GM12878 (cell line): ENCODE data around the gene IGFALS. TPM values are rescaled to one million over a fixed set of nuclear protein-coding genes. Genes with fewer than 3 reads are reported as not detected.

Experiments
- ATAC-seq: fragments of 200-7000 bp; cut with Tn5 transposase; 3 replicates; pipeline ENCODE4 v1.9.1; 2020; ENCODE audit warnings: mild to moderate bottlenecking, moderate library complexity
- BruUV-seq: library from RNA; stranded (reverse); fragments of 400-500 nt; replicated peaks from 2 replicates; lab custom pipeline; 2021; lab: Mats Ljungman, UMichigan
- CTCF ChIA-PET: fragments of 300-600 bp; sonication (Branson Sonifier 250); formaldehyde crosslinking; extraction: SDS; loops from one replicate; lab custom pipeline; 2021; ENCODE audit warnings: inconsistent platforms; lab: Yijun Ruan, JAX
- POLR2A ChIA-PET: fragments of 350-600 bp; formaldehyde crosslinking; extraction: SDS; loops from one replicate; lab custom pipeline; 2021; ENCODE audit warnings: inconsistent platforms; lab: Charles Lee
- RAD21 ChIA-PET: fragments of 300-600 bp; sonication (Branson Sonifier 250); formaldehyde crosslinking; loops from one replicate; lab custom pipeline; 2023; ENCODE audit warnings: antibody characterized with exemption; ENCODE audit not compliant: unreplicated experiment; lab: Charles Lee
- SMC1A ChIA-PET: fragments of 300-600 bp; sonication (Branson Sonifier 250); formaldehyde crosslinking; loops from one replicate; lab custom pipeline; 2023; ENCODE audit not compliant: unreplicated experiment, uncharacterized antibody; lab: Charles Lee
- DNase-seq: peaks from one replicate; pipeline ENCODE4 v3.0.0-alpha.2; 2011; ENCODE audit warnings: low read depth, low spot score
- FAIRE-seq: peaks from 3 replicates; lab custom pipeline; 2011; peaks lifted over from hg19 to GRCh38; lab: Jason Lieb, UNC
- H2AFZ ChIP-seq: 2 replicates; pipeline ENCODE4 v1.6.0; 2011; ENCODE audit warnings: low read depth, low read length, control low read depth; ENCODE audit not compliant: control insufficient read depth
- H3K27ac ChIP-seq: 2 replicates; pipeline ENCODE4 v1.5.1; 2011; ENCODE audit warnings: control low read depth; ENCODE audit not compliant: control insufficient read depth, insufficient read depth
- H3K27me3 ChIP-seq, 2 experiments: replicated peaks in 1 of 2; 2 replicates each; pipeline versions ENCODE4 v1.6.0 to v1.6.1; 2011; ENCODE audit warnings: low read length in 1 of 2; ENCODE audit not compliant: control insufficient read depth in 2 of 2, insufficient read depth in 2 of 2
- H3K36me3 ChIP-seq, 2 experiments: 2 replicates each; pipeline ENCODE4 v1.5.1; 2011; ENCODE audit warnings: low read length in 1 of 2; ENCODE audit not compliant: control insufficient read depth in 2 of 2, insufficient read depth in 2 of 2
- H3K4me1 ChIP-seq: 2 replicates; pipeline ENCODE4 v1.6.1; 2011; ENCODE audit warnings: mild to moderate bottlenecking, low read length, moderate library complexity, mixed read lengths; ENCODE audit not compliant: control insufficient read depth, insufficient read depth
- H3K4me2 ChIP-seq: 2 replicates; pipeline ENCODE4 v1.6.0; 2011; ENCODE audit warnings: control low read depth; ENCODE audit not compliant: control insufficient read depth, insufficient read depth
- H3K4me3 ChIP-seq: fragments of 200-600 bp; sonication (generic); 2 replicates; pipeline ENCODE4 v1.5.1; 2016
- H3K79me2 ChIP-seq: 2 replicates; pipeline ENCODE4 v1.6.0; 2011; ENCODE audit warnings: low read length; ENCODE audit not compliant: control insufficient read depth, insufficient read depth
- H3K9ac ChIP-seq: 2 replicates; pipeline ENCODE4 v1.8.0; 2011; ENCODE audit warnings: low read length, control low read depth, mixed read lengths; ENCODE audit not compliant: control insufficient read depth, insufficient read depth
- H3K9me3 ChIP-seq: replicated peaks from 3 replicates; pipeline ENCODE4 v1.5.1; 2011; ENCODE audit warnings: mild to moderate bottlenecking, low read length; ENCODE audit not compliant: control insufficient read depth, insufficient read depth
- H4K20me1 ChIP-seq: 2 replicates; pipeline ENCODE4 v1.6.0; 2011; ENCODE audit not compliant: control insufficient read depth, insufficient read depth
- CHD1 ChIP-seq: IDR thresholded peaks from 2 replicates; pipeline ENCODE4 v1.6.1; 2012; ENCODE audit warnings: low read depth, low read length, improper control_type of control experiment
- CHD4 ChIP-seq: fragments of 200-600 bp; sonication (generic); IDR thresholded peaks from 2 replicates; pipeline ENCODE4 v1.6.1; 2016; ENCODE audit warnings: mild to moderate bottlenecking
- ETV6 ChIP-seq, 2 experiments: fragments of 450-650 bp in 1 of 2; IDR thresholded peaks in 1 of 2; conservative IDR thresholded peaks in 1 of 2; 2 replicates each; pipeline ENCODE4 v1.6.1; 2014; ENCODE audit warnings: antibody characterized with exemption in 1 of 2, borderline replicate concordance in 1 of 2, low read depth in 1 of 2, mild to moderate bottlenecking in 1 of 2, moderate library complexity in 1 of 2
- FOS ChIP-seq: IDR thresholded peaks from 3 replicates; pipeline ENCODE4 v1.6.1; 2011; ENCODE audit warnings: borderline replicate concordance; ENCODE audit not compliant: insufficient read length; ENCODE audit errors: extremely low read depth
- FOXK2 ChIP-seq: fragments of 450-650 bp; IDR thresholded peaks from 2 replicates; pipeline ENCODE4 v1.6.1; 2017; ENCODE audit warnings: mild to moderate bottlenecking, moderate library complexity
- GABPA ChIP-seq: IDR thresholded peaks from 2 replicates; pipeline ENCODE4 v1.6.1; 2014; ENCODE audit warnings: antibody characterized with exemption, low read depth, mild to moderate bottlenecking, inconsistent platforms
- IKZF1 ChIP-seq: fragments of 450-650 bp; conservative IDR thresholded peaks from 2 replicates; pipeline ENCODE4 v1.6.1; 2017; ENCODE audit warnings: antibody characterized with exemption, mild to moderate bottlenecking
- MYC ChIP-seq: IDR thresholded peaks from 2 replicates; pipeline ENCODE4 v1.6.1; 2011; ENCODE audit warnings: mild to moderate bottlenecking, low read length, moderate library complexity, inconsistent platforms; ENCODE audit not compliant: insufficient read depth, insufficient replicate concordance, insufficient read length, severe bottlenecking
- SMAD5 ChIP-seq: IDR thresholded peaks from 2 replicates; pipeline ENCODE4 v1.6.1; 2016; ENCODE audit warnings: antibody characterized with exemption, low read depth
- STAT1 ChIP-seq: fragments of 450-650 bp; conservative IDR thresholded peaks from 2 replicates; pipeline ENCODE4 v1.6.1; 2014; ENCODE audit warnings: antibody characterized with exemption, mild to moderate bottlenecking
- WRNIP1 ChIP-seq: IDR thresholded peaks from 2 replicates; pipeline ENCODE4 v1.6.1; 2011; ENCODE audit warnings: low read depth, low read length, improper control_type of control experiment, borderline replicate concordance
- WGBS: methylation state at CpG from one replicate; pipeline ENCODE4 v1.1.6; 2016; ENCODE audit warnings: low lambda C conversion rate; ENCODE audit not compliant: insufficient replicate concordance, insufficient coverage; ENCODE audit errors: missing lambda C conversion rate; 5-methylcytosine and 5-hydroxymethylcytosine counted together
- in situ Hi-C: fragments of 300-500 bp; cut with MboI; formaldehyde crosslinking; loops from 9 replicates; pipeline ENCODE4 v1.14.3; 2018; ENCODE audit warnings: mixed read lengths
- intact Hi-C: fragments of 100-400 bp; cut with micrococcal nuclease; formaldehyde crosslinking; loops from one replicate; pipeline ENCODE4 v1.14.2; 2022; ENCODE audit not compliant: unreplicated experiment
- polyA plus RNA-seq, 11 experiments: library from polyadenylated mRNA; depleted of rRNA in 4 of 11; unstranded in 6 of 11; stranded (reverse) in 5 of 11; fragments of >200 nt; fragmentation: Nextera tagmentation in 4 of 11; fragmentation: Illumina TruSeq in 1 of 11; extraction: Ambion mirVana in 4 of 11; extraction: Trizol in 1 of 11; gene quantifications; 1 replicate in 1 of 11; 2 replicates in 10 of 11; pipeline versions ENCODE4 v1.2.1 to v1.2.3, GENCODE V29; 2011 to 2016; ENCODE audit warnings: inconsistent platforms in 2 of 11, missing spikeins in 2 of 11, low read depth in 1 of 11
- total RNA-seq, 4 experiments: library from RNA; depleted of rRNA in 3 of 4; stranded (reverse); fragments of >200 nt in 3 of 4; fragmentation: Illumina TruSeq in 1 of 4; extraction: Trizol in 1 of 4; gene quantifications; 2 replicates each; pipeline versions ENCODE4 v1.2.1 to v1.2.3, GENCODE V29; 2013 to 2021
- TF ChIP-seq, protein P1 (sequence below): fragments of 450-650 bp; IDR thresholded peaks from 2 replicates; pipeline ENCODE4 v1.6.1; 2017; ENCODE audit warnings: mild to moderate bottlenecking, moderate library complexity
- TF ChIP-seq, protein P2 (sequence below): IDR thresholded peaks from 2 replicates; pipeline ENCODE4 v1.6.1; 2011; ENCODE audit warnings: borderline replicate concordance, low read depth, mild to moderate bottlenecking, moderate library complexity, mixed read lengths, low read length; ENCODE audit not compliant: insufficient read depth; ENCODE audit errors: extremely low read length
- TF ChIP-seq, protein P3 (sequence below): fragments of 450-650 bp; IDR thresholded peaks from 2 replicates; pipeline ENCODE4 v1.6.1; 2016; ENCODE audit warnings: mild to moderate bottlenecking, moderate library complexity, borderline replicate concordance

Gene IGFALS
- total and polyA plus RNA-seq, 10 of the 15 experiments (the other 5 are each of a cell fraction or from before 2014, with no cell fraction given), result 0.04 to 0.11 TPM; not detected in 8

DNA sequence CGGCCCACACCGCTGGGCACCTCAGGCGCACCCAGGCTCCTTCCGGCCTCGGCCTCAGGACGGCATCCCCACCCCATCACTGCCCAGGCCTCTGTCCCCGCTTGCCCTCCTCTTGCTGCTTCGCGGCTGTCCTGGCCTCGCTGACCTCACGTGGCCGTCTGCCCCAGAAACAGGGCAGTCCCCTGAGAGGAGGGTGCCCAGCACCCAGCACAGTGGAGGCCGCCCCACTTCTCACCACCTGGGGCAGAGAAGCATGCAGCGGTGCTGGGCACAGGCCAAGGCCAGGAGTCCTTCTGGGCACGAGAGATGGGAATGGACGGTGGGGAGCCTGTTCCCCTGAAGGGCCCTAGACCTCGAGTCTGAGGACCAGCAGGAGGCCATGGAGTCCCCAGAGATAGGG lies 24.2 kb upstream of the IGFALS start (continued):
- TF ChIP-seq WRNIP1 (no peak), IKZF1 (no peak), GABPA (no peak), ETV6 (conservative IDR thresholded peaks at IDR 0.05 in 1 of 2, IDR thresholded peaks at IDR 0.05 in 1 of 2; ENCODE audit: borderline replicate concordance in 1 of 2, low read depth in 1 of 2) (no peak)

GRCh38 chr16:1817276-1817589 lies 23.7 kb upstream of the IGFALS start:
- ATAC-seq (no peak), DNase-seq (no peak), FAIRE-seq (no peak)
- no peaks in the 10 kb centered on the region for H3K4me1 ChIP-seq
- ChIA-PET SMC1A (no interaction called here), POLR2A (no interaction called here), CTCF (no interaction called here), RAD21 (no interaction called here)
- no peaks in the 10 kb centered on the region for H4K20me1 ChIP-seq
- TF ChIP-seq FOS (no peak), STAT1 (no peak), SMAD5 (no peak), CHD1 (no peak), CHD4 (no peak), MYC (no peak), FOXK2 (no peak)
- TF ChIP-seq, protein P1, sequence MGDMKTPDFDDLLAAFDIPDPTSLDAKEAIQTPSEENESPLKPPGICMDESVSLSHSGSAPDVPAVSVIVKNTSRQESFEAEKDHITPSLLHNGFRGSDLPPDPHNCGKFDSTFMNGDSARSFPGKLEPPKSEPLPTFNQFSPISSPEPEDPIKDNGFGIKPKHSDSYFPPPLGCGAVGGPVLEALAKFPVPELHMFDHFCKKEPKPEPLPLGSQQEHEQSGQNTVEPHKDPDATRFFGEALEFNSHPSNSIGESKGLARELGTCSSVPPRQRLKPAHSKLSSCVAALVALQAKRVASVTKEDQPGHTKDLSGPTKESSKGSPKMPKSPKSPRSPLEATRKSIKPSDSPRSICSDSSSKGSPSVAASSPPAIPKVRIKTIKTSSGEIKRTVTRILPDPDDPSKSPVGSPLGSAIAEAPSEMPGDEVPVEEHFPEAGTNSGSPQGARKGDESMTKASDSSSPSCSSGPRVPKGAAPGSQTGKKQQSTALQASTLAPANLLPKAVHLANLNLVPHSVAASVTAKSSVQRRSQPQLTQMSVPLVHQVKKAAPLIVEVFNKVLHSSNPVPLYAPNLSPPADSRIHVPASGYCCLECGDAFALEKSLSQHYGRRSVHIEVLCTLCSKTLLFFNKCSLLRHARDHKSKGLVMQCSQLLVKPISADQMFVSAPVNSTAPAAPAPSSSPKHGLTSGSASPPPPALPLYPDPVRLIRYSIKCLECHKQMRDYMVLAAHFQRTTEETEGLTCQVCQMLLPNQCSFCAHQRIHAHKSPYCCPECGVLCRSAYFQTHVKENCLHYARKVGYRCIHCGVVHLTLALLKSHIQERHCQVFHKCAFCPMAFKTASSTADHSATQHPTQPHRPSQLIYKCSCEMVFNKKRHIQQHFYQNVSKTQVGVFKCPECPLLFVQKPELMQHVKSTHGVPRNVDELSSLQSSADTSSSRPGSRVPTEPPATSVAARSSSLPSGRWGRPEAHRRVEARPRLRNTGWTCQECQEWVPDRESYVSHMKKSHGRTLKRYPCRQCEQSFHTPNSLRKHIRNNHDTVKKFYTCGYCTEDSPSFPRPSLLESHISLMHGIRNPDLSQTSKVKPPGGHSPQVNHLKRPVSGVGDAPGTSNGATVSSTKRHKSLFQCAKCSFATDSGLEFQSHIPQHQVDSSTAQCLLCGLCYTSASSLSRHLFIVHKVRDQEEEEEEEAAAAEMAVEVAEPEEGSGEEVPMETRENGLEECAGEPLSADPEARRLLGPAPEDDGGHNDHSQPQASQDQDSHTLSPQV, result no peak
- TF ChIP-seq, protein P2, sequence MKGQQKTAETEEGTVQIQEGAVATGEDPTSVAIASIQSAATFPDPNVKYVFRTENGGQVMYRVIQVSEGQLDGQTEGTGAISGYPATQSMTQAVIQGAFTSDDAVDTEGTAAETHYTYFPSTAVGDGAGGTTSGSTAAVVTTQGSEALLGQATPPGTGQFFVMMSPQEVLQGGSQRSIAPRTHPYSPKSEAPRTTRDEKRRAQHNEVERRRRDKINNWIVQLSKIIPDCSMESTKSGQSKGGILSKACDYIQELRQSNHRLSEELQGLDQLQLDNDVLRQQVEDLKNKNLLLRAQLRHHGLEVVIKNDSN, result no peak
- TF ChIP-seq, protein P3, sequence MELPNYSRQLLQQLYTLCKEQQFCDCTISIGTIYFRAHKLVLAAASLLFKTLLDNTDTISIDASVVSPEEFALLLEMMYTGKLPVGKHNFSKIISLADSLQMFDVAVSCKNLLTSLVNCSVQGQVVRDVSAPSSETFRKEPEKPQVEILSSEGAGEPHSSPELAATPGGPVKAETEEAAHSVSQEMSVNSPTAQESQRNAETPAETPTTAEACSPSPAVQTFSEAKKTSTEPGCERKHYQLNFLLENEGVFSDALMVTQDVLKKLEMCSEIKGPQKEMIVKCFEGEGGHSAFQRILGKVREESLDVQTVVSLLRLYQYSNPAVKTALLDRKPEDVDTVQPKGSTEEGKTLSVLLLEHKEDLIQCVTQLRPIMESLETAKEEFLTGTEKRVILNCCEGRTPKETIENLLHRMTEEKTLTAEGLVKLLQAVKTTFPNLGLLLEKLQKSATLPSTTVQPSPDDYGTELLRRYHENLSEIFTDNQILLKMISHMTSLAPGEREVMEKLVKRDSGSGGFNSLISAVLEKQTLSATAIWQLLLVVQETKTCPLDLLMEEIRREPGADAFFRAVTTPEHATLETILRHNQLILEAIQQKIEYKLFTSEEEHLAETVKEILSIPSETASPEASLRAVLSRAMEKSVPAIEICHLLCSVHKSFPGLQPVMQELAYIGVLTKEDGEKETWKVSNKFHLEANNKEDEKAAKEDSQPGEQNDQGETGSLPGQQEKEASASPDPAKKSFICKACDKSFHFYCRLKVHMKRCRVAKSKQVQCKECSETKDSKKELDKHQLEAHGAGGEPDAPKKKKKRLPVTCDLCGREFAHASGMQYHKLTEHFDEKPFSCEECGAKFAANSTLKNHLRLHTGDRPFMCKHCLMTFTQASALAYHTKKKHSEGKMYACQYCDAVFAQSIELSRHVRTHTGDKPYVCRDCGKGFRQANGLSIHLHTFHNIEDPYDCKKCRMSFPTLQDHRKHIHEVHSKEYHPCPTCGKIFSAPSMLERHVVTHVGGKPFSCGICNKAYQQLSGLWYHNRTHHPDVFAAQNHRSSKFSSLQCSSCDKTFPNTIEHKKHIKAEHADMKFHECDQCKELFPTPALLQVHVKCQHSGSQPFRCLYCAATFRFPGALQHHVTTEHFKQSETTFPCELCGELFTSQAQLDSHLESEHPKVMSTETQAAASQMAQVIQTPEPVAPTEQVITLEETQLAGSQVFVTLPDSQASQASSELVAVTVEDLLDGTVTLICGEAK, result no peak
- WGBS, result 96% methylated on average over 9 of the region's 9 CpGs
- H2AFZ ChIP-seq, result no peak overlapping the region
- no peak overlapping the region for H3K9ac ChIP-seq
- H3K79me2 ChIP-seq, result no peaks in the 10 kb centered on the region
- no peak overlapping the region for H3K4me2 ChIP-seq
- no peaks in the 10 kb centered on the region; a peak in 2 of 4 replicates for H3K36me3 ChIP-seq
- in situ Hi-C loops, result no loop called here
- no TSS peak for BruUV-seq
- H3K27ac ChIP-seq, result no peak overlapping the region
- intact Hi-C loops, result no loop called here
- no peak overlapping the region for H3K4me3 ChIP-seq
- H3K9me3 ChIP-seq, result no peaks in the 10 kb centered on the region
- H3K27me3 ChIP-seq, result no peaks in the 10 kb centered on the region
